ENCODE results near the gene NPAS1. TPM values are rescaled to one million over a fixed set of nuclear protein-coding genes. Genes with fewer than 3 reads are reported as not detected.
A peak's percentile ranks its signal among the peaks of the same experiment; 100 is the strongest.
"Not testable (repeated sequence)": the region's sequence is repeated elsewhere in the genome, so short reads cannot be mapped to it uniquely, and the experiment has no call there.

Gene NPAS1
- total RNA-seq, 4 donors from 2014 or later, result not detected

- H3K4me3 ChIP-seq, result no peak overlapping the region
- no peak overlapping the region for H3K27ac ChIP-seq
- H3K9me3 ChIP-seq, result no peaks in the 10 kb centered on the region
- H3K4me1 ChIP-seq, result peaks cover 0 to 8% (median 0%) of the 10 kb centered on the region in 4 donors
- H3K36me3 ChIP-seq, result peaks cover 0 to 2% (median 0%) of the 10 kb centered on the region in 3 donors
- H3K27me3 ChIP-seq, result no peaks in the 10 kb centered on the region
- no peak for TF ChIP-seq CTCF (IDR thresholded peaks at IDR 0.05)
- TF ChIP-seq POLR2A (IDR thresholded peaks at IDR 0.05), result no peak
- peak in 1 of 3 donors; percentile 23 for DNase-seq
These were observed 13.1 kb upstream of the NPAS1 start for GRCh38 chr19:47006496-47006895.

GRCh38 chr19:47010549-47010948, 9.1 kb upstream of the NPAS1 start:
- not testable (repeated sequence) for H3K4me1 ChIP-seq, H3K36me3 ChIP-seq, H3K27me3 ChIP-seq, H3K27ac ChIP-seq, H3K9me3 ChIP-seq, H3K4me3 ChIP-seq, DNase-seq

- Histone ChIP-seq H3K4me3 (no peak overlapping the region), H3K9me3 (no peaks in the 10 kb centered on the region), H3K4me1 (peaks cover 0 to 3% (median 0%) of the 10 kb centered on the region in 4 donors), H3K36me3 (no peaks in the 10 kb centered on the region), H3K27me3 (no peaks in the 10 kb centered on the region), H3K27ac (no peak overlapping the region)
- no peak for TF ChIP-seq POLR2A (IDR thresholded peaks at IDR 0.05)
- no peak for TF ChIP-seq CTCF (IDR thresholded peaks at IDR 0.05)
- DNase-seq, result no peak
These were observed 7.0 kb upstream of the NPAS1 start for GRCh38 chr19:47012617-47013016.

GRCh38 chr19:47013041-47013517, 6.6 kb upstream of the NPAS1 start:
- peak; percentile 36 to 87 (median 87) for DNase-seq
- Histone ChIP-seq H3K36me3 (no peaks in the 10 kb centered on the region), H3K4me1 (peaks cover 0 to 3% (median 0%) of the 10 kb centered on the region in 4 donors), H3K4me3 (no peak overlapping the region), H3K9me3 (no peaks in the 10 kb centered on the region), H3K27me3 (no peaks in the 10 kb centered on the region), H3K27ac (no peak overlapping the region)
- TF ChIP-seq CTCF (IDR thresholded peaks at IDR 0.05) (peak; percentile 84 to 97 (median 96)), POLR2A (IDR thresholded peaks at IDR 0.05) (no peak)

GRCh38 chr19:47018923-47019322, 714 bp upstream of the NPAS1 start:
- no peaks in the 10 kb centered on the region for H3K9me3 ChIP-seq
- peaks cover 3 to 27% (median 21%) of the 10 kb centered on the region in 4 donors for H3K4me1 ChIP-seq
- H3K4me3 ChIP-seq, result no peak overlapping the region
- H3K27me3 ChIP-seq, result peaks cover 0 to 45% of the 10 kb centered on the region in 2 donors
- H3K27ac ChIP-seq, result no peak overlapping the region
- no peak for DNase-seq
- no peaks in the 10 kb centered on the region for H3K36me3 ChIP-seq
- TF ChIP-seq POLR2A (IDR thresholded peaks at IDR 0.05) (no peak), CTCF (IDR thresholded peaks at IDR 0.05) (no peak)

GRCh38 chr19:47020132-47020805, 632 bp downstream of the NPAS1 start:
- Histone ChIP-seq H3K4me1 (peaks cover 3 to 27% (median 21%) of the 10 kb centered on the region in 4 donors), H3K4me3 (peak overlapping the region in 3 of 4 donors; percentile 21 to 35 (median 27)), H3K36me3 (no peaks in the 10 kb centered on the region), H3K9me3 (no peaks in the 10 kb centered on the region), H3K27me3 (peaks cover 0 to 52% of the 10 kb centered on the region in 2 donors), H3K27ac (no peak overlapping the region)
- TF ChIP-seq CTCF (IDR thresholded peaks at IDR 0.05) (no peak), POLR2A (IDR thresholded peaks at IDR 0.05) (no peak)
- no peak for DNase-seq

All from Peyer's patch (tissue), 4 donors.